NCI-H187 treated with DMSO at 0.1 percent for 48 hours (cell line): Measurements from ENCODE around the gene FANK1.
"Not testable (repeated sequence)": the region's sequence is repeated elsewhere in the genome, so short reads cannot be mapped to it uniquely, and the experiment has no call there.

ENCODE experiments used
- DNase-seq: peaks from one replicate; lab custom pipeline; 2025; lab: John Stamatoyannopoulos, UW

Gene FANK1

DNA sequence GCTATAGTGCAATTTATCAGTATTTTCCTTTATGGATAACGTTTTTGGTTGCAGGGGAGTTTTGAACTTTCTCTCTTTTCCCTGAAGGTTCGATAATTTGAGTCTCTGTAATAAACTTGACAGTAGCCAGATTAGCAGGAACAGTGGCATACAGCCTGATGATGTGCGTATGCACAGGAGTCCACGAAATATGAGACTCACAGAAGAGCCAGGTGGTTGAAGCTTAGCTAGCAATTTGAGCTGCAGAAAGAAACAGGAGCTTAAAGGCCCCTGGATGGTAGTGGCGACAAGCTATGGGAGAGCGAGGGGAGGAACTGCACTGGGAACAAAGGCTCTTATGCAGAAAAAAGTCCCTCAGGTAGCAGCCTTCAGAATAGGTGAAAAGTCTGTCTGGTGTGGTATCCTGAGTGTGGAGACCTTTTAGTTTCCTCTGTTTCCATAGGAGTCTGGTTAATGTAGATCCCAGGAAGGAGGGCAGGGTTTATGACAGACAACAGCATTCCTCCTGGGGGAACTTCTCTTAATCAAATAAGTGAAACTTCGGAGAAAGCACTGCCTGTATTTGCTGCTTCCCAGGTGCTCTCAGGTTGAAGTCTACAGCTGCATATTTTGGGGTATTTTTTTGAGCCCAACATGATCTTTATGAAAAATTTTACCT, 32.7 kb downstream of the FANK1 start:
- no peak for DNase-seq

DNA sequence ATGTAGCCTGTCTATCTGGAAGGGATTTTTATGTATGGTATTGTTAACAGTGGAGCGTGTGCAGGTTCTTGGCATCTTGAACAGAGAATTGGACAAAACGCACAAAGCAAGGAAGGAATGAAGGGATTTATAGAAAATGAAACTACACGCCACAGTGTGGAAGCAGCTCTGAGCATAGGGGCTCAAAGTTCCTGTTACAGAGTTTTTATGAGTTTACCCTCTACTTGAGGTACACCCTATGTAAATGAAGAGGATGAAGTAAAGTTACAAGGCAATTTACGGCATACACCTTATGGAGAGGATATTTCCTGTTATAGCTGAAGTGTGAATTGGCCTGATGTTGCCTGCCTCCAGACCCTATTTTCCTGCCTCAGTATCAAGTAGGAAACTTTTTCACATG, 33.3 kb downstream of the FANK1 start:
- DNase-seq: no peak

DNA sequence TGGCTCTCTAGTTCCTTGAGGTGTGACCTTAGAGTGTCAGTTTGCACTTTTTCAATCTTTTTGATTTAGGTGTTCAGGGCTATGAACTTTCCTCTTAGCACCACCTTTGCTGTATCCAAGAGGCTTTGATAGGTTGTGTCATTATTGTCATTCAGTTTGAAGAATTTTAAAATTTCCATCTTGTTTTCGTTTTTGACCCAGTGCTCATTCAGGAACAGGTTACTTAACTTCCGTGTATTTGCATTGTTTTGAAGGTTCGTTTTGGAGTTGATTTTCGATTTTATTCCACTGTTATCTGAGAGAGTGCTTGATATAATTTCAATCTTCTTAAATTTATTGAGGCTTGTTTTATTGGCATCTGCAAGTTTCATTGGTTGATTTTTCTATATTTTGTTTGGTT, 37.3 kb downstream of the FANK1 start:
- no peak for DNase-seq

DNA sequence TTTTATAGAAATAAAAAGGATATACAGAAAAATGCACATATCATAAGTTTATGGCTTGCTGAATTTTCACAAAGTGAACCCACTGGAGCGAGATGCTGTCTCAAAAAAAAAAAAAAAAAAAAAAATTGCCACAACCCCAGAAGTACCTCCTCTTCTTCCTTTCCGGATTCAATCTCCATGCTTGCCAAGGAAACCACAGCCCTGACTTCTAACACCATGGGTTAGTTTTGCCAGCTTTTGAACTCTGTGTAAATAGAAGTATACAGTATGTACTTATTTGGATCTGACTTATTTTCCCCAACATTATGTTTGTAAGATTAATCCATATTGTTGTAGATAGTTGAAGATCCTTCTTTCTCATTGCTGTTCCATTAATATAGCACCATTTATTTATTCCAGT, 40.0 kb downstream of the FANK1 start:
- DNase-seq: no peak

DNA sequence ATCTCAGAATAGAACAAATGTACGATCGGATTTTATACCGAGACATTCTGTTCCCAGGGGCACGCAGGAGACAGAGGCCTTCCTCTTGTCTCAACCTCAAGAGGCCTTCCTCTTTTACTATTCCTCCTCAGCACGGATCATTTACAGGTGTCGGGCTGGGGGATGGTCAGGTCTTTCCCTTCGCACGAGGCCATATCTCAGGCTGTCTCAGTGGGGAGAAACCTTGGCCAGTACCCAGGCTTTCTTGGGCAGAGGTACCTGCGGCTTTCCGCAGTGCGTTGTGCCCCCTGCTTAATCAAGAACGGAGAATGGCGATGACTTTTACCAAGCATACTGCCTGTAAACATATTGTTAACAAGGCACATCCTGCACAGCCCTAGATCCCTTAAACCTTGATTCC, 44.2 kb downstream of the FANK1 start:
- no peak for DNase-seq

DNA sequence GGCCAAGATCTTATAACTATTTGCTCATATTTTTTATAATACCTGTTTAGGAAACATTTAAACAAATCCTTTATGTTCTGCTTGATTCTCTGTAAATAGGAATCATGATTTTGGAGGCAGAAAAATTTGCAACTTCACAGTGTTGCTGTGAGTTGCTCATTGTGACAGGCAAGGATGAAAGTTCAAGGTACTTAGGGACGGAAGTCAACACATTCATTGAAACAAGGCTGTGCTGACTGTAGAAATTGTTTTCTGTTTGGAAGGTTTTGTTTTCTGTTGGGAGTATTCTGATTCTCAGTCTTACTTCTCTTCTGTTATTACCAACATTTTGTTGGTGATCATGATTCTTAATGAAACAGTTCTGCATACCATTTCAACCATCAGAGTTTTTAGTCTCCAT, 54.9 kb downstream of the FANK1 start:
- no peak for DNase-seq

DNA sequence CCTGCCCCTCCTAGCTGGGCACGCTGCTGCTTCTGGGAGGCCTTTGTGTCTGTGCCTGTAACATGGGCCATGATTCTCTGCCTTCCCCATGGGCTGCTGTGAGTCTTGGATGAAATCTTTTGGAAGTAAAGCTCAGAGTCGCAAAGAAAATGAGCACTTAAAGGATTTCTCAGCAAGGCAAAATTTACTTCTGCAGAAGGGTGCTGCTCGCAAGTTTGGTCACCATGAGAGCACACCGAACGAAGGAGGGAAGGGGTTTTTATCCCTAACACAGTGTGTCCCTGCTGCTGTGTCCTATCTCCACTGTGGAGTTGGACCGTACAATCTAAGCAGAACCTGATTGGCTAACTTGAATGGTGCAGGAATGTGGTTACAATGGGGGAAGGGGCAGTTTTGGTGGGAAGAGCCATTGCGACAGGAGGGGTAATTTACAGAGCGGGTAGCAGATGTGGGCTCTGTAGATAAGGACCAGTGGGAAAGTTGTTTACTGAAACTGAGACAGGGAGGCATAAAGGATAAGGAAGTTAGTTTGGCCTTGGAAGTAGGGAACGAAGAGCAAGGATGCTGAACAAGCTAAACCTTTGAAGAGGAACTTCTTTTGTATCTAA, 57.5 kb downstream of the FANK1 start:
- DNase-seq: no peak

DNA sequence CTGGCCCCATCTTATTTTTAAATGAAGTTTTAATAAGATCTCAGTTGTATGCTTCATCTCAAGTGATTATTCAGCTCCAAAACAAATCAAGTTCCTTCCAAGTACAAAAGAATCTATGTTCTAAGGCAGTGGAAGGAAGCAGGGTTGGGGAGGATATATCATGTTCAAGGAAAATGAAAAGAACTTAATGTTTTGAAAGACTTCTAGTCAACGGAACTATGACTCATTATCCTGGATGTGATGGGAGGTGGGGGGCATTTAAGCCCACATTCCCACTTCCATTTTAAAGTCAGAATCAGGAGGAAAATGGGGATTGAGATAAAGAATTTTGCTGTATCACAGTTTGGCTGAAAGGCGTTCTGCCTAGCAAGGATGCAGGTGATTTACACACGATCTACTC, 59.4 kb downstream of the FANK1 start:
- no peak for DNase-seq

DNA sequence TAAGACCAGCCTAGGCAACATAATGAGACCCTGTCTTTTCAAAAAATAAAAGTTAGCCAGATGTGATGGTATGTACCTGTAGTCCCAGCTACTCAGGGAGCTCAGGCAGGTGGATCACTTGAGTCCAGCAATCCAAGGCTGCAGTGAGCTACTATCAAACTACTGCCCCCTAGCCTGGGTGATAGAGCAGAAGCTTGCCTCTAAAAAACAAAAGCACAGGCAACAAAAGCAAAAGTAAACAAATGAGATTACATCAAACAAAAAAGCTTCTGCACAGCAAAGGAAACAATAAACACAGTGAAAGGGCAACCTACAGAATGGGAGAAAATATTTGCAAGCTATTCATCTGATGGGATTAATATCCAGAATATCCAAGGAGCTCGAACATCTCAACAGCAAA, 65.4 kb downstream of the FANK1 start:
- DNase-seq: no peak

DNA sequence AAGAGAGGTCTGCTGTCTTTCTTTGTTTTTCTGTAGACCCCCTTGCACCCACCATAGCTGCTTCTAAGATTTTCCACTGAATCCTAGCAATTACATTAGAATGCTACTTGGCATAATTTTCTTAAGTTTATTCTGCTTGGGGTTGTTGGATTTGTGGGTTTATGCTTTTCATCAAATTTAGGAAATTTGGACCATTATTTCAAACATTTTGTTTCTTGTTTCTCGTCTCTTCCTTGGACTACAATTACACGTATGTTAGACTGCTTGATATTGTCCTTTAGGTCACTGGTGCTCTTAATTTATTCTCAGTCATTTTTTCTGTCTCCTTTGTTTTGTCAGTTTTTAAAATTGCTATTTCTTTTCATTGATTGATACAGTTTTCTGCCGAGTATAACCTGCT, 65.8 kb downstream of the FANK1 start:
- DNase-seq: no peak

DNA sequence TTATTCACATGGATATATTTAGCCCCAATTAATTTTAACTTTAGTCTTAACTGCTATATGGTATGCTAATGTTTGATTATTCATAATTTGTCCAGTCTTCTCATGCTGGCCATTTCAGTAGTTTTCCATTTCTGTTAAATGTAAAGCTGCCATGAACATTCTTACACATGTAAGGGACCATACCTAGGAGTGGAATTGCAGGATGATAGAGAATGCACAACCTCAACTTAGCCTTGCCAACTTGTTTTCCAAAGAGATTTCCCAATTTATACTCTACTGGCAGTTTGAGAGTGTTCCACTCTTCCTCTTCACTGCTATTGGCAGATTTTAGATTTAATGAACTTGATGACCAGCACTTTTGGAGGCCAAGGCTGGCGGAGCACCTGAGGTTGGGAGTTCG, 68.2 kb downstream of the FANK1 start:
- no peak for DNase-seq

DNA sequence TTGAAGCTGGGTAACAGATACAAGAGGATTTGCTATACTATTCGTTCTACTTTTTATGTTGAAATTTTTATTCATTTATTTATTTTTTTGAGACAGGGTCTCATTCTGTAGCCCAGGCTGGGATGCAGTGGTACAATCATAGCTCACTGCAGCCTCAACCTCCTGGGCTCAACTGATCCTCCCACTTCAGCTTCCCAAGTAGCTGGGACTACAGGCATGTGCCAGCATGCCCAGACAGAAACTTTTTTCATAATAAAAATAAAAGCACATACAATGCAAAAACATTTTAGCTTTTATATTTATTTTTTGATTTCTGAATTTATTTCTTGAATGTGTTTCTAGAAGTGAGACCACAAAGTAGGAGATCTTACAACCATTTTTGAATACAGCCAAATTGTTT, 71.2 kb downstream of the FANK1 start:
- no peak for DNase-seq

DNA sequence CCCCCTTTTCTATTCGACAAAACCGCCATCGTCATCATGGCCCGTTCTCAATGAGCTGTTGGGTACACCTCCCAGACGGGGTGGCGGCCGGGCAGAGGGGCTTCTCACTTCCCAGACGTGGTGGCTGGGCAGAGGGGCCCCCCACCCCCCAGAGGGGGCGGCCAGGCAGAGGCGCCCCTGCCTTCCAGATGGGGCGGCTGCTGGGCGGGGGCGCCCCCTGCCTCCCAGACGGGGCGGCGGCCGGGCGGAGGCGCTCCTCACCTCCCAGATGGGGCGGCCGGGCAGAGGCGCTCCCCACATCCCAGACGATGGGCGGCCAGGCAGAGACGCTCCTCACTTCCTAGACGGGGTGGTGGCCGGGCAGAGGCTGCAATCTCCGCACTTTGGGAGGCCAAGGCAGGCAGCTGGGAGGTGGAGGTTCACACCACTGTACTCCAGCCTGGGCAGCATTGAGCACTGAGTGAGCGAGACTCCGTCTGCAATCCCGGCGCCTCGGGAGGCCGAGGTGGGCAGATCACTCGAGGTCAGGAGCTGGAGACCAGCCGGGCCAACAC, 73.8 kb downstream of the FANK1 start:
- not testable (repeated sequence) for DNase-seq

DNA sequence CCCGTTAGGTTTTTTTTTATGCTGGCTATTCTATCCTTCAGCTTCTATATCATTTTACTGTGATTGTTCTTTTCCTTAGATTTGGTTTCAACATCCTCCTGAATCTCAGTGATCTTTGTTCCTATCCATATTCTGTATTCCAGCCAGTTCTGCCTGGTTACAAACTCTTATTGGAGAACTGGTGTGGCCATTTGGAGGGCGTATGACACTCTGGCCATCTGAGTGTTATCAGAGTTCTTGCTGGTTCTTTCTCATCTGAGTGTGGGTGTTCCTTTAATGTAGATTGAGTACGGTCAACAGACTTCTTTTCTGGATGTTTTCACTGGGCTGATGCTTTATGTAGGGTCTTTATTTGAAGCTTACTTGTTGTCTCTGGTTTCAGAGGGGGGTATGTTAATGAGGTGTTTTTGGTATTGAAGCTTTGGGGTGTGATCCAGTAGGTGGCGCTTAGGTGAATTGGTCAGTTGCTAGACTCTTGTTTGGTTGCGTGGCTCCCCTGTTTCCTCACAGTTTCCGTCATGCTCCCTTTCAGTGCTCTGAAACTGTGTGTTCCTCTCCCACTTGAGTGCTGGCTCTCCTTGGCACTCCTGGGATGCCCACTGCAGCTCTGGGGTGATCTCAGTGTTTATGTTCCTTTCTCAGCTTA, 80.7 kb downstream of the FANK1 start:
- no peak for DNase-seq

DNA sequence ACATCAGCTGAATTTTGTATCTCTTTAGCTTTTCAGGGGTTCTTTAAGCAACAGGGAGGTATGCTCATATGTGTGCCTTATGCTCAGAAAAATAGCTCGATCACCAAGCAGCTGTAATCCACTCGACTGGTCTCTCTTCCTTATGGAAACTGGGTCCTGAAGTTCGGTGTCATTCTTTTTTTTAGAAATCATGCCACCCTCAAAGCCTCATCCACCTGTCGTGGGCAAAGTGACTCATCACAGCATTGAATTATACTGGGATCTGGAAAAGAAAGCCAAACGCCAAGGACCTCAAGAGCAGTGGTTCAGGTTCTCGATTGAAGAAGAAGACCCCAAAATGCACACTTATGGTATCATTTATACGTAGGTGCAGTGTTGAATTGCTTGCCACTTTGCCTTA, 83.6 kb downstream of the FANK1 start:
- no peak for DNase-seq

DNA sequence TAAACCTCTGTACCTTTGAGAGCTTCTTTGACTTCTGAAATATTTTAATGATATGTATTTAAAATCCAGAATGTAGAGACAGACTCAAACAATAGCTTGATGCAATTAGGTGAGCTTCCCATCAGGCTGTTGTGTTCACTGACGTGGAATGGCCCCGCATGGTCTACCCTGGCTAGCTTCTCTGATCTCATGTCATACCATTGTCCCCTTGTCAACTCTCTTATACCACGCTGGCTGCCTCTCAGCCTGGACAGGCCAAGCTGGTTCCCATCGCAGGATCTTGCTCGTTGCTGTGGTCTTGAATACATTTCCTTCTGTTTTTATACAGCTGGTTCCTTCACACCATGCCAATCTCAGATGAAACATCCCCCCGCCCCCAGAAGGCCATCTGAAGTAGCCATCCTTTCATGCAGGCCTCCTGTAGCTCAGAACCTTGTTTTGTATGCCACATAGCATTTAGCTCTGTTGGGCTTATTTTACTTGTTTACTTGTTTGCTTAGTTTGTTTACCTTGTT, 84.2 kb downstream of the FANK1 start:
- DNase-seq: no peak

DNA sequence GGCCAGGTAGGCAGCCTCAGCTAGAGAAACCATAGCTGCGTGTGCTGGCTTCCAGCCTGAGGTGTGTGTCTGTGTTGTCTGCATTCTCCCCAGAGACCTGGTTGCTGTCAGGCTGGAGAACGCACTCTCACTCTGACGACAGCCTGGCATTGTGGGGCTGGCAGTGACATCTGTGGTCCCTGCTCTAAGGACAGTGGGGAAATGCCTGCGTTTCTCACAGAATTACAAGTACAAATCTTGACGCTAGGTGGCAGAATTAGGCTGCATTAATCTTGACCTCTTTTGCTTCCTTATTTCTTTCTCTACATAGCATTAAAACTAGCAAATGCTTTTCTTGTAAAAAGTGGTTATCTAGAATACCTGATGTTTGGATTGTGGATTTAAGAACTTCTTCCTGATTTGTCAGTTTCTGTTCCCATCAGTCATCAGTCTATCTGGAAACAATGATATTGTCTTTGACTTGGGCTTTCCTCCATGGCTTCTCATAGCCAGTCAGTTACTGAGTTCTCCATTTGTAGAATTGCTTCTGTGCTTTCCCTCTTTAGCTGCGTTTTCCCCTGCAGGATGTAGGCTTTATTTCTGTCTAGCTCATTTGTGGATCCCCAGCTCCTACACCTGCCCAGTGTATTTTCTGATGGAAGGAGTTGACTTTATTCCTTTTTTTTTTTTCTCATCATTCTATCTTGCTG, 86.0 kb downstream of the FANK1 start:
- DNase-seq: no peak

DNA sequence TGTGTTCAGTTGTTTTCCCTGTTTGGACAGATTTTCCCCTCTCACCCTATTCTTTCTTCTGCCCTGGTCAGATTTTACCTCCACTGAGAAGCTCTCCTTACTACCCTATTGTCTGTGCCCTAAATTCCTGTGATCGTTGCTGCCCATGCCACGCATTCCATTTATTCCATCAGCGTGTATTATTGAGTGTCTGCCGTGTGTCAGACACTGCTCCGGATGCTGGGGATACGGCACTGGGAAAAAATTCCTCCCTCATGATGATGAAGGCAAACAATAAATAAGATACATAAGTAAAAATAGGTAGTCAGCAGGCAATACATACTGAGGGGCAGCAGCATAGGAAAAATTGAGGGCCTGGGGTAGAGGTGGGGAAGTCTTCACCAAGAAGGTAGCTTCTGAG, 86.8 kb downstream of the FANK1 start:
- DNase-seq: no peak

DNA sequence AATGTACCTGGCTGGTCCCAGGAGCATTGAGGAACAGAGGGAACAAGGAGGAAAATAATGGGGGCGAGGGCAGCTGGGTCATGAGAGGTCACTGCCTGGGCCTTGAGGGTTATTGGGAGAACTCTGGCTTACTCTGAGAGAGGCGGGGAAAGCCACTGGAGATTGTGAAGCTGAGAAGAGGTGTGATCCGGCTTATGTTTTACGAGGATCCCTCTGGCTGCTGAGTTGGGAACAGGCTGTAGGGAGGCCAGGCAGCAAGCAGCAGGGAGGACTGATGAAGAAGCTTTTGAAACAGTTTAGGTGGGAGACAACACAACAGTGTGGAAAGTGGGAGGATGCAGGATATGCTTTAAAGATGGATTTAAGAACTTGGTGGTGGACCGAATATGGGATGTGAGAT, 87.3 kb downstream of the FANK1 start:
- no peak for DNase-seq

DNA sequence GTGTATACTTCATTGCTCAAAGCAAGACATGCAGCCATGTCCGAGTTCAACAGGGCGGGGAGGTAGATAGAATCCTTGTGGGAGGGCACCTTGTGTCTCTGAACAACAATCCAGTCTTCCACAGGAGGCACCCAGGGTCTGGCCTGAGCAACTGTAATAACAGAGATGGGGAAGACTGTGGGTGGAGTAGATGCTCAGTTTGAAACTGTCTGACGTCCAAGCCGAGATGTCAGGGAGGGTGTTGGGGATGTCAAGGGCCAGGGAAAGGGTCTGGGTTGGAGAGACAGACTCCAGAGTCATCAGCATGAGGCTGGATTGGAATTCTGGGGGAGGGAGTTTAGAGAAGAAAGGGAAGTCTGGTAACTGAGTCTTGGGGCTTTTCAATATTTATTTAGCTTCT, 88.0 kb downstream of the FANK1 start:
- DNase-seq: no peak

DNA sequence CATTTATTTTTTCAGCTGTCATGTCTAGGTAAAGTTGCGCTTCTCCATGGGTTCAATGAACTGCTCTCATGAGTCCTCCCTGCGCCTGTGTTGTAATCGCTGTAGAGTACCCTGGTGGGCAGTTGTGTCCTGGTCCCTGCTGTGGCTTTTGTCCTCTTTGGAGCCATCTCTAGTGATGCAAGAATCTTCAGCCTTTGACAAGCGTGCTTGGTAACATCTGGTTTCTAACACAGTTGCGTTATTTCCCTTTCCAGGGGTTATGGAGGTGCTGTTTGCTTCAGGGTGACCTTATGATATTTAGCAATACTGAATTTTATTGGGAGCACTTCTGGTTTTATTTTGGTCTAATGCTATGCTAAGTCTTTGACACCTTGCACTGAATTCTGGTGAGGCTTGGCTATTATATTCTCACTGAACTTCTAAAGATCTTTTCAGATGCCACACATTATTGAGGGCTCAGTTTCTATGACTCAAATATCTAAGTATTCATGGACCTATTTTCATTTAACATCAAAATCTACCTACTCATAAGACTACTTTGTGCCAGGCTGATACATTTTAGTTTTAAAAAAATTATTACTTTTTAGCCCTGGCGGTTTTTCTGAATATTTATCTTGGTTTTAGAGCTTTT, 88.6 kb downstream of the FANK1 start:
- DNase-seq: no peak

DNA sequence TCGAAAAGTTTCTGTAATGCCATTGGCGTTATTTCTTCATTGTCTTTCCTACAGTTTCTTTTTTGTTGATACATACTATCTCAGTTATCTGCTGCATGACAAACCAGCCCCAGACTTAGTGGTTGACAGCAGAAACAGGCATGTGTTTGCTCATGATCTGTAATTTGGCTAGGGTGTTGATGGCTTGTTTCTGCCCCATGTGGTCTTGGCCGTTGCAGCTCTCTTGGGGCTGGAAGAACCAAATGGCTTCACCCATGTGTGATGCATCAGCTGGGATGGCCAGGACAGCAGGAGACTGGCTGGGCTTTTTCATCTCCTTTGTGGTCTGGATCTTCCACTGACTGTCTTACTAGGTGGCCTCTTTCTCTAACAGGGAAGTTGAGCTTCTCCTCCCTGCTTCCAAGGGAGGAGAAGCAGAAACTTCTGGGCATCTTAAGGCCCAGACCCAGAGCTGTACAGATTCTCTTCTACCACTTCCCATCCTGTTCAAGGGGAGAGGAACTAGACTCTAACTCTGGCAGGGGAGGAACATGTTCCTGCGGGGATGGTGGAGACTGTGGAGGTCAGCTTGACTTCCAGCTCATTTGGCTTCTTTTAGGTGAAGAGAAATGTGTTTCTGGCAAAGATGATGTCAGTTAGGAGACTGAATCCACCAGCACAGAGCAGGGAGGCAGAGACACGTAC, 89.3 kb downstream of the FANK1 start:
- DNase-seq: no peak
